AG09319 (cell line): ENCODE data around the gene PLCL2.

Source experiments
- DNase-seq: peaks from one replicate; pipeline ENCODE4 v3.0.0-alpha.2; 2010; ENCODE audit warnings: low read depth; ENCODE audit errors: extremely low read depth
- TF ChIP-seq, protein P1 (sequence below): IDR thresholded peaks from 2 replicates; pipeline ENCODE4 v1.5.1; 2011; ENCODE audit warnings: low read depth, mild to moderate bottlenecking, inconsistent platforms, low read length, moderate library complexity

Gene PLCL2

DNA sequence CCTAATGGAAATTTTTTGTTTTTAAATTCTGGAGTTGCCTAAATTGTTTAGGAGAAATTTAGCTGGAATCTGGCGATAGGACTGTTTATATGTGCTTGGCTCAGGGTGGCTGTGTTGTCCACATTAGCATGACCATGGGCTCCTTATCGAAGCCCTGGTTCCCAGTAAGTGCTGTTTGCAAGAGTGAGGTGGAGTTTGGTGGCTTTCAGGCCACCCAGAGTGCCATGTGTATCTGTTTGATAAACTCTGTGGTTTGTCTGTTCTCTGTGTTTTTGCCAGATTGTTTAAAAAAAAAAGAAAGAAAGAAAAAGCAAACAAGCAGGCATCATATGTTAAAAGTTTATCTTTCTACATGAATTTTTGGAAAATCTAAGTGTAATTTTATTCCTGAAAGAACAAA, 51.5 kb downstream of the PLCL2 start:
- no peak for DNase-seq
- TF ChIP-seq, protein P1, sequence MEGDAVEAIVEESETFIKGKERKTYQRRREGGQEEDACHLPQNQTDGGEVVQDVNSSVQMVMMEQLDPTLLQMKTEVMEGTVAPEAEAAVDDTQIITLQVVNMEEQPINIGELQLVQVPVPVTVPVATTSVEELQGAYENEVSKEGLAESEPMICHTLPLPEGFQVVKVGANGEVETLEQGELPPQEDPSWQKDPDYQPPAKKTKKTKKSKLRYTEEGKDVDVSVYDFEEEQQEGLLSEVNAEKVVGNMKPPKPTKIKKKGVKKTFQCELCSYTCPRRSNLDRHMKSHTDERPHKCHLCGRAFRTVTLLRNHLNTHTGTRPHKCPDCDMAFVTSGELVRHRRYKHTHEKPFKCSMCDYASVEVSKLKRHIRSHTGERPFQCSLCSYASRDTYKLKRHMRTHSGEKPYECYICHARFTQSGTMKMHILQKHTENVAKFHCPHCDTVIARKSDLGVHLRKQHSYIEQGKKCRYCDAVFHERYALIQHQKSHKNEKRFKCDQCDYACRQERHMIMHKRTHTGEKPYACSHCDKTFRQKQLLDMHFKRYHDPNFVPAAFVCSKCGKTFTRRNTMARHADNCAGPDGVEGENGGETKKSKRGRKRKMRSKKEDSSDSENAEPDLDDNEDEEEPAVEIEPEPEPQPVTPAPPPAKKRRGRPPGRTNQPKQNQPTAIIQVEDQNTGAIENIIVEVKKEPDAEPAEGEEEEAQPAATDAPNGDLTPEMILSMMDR, result no peak

DNA sequence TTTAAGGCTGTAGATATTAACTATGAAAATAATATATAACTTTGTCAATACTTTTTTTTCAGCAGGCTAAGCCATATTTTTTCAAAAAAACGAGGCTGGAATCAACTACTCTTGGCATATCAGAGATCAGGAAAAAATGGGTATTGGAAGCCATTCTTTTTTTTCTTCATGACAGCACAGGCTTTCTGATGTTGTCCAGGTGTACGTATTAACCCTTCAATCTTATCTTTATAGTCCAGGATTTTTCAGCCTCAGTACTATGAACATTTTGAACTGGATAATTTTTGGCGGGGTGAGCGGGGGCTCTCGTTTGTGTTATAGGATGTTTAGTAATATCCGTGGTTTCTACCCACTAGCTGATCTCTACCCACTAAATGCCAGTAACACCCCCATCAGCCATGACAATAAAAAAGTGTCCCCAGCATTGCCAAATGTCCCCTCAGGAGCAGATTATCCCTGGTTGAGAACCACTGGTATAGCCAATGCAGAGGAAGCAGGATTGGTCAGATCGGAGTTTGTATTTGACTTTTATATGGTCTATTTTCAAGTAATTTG, 52.0 kb downstream of the PLCL2 start:
- no peak for DNase-seq
- TF ChIP-seq, protein P1, result no peak

DNA sequence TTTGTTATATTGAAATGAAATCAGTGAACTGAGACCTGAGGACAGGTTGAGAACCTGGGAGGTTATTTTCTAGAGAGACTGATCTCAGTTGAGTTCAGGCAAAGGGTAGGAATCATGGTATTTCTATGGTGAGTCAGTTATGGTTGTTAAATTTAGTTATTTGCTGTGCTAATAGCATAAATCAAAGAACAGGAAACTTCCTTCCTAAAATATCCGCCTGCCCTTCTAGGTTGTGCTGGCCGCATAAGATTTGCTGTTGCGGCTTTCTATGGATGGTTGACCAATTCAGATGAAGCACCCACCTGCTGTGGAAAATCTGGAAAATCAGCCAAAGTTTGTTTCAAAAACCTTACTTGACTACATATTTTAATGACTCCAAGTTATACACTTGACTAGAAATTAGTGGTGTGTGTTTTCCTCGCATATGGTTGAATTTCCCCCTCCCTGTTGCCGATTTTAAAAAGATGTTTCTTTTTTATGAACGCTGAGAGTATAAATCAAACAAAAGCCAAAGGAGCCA, 52.6 kb downstream of the PLCL2 start:
- TF ChIP-seq, protein P1, result no peak
- no peak for DNase-seq

DNA sequence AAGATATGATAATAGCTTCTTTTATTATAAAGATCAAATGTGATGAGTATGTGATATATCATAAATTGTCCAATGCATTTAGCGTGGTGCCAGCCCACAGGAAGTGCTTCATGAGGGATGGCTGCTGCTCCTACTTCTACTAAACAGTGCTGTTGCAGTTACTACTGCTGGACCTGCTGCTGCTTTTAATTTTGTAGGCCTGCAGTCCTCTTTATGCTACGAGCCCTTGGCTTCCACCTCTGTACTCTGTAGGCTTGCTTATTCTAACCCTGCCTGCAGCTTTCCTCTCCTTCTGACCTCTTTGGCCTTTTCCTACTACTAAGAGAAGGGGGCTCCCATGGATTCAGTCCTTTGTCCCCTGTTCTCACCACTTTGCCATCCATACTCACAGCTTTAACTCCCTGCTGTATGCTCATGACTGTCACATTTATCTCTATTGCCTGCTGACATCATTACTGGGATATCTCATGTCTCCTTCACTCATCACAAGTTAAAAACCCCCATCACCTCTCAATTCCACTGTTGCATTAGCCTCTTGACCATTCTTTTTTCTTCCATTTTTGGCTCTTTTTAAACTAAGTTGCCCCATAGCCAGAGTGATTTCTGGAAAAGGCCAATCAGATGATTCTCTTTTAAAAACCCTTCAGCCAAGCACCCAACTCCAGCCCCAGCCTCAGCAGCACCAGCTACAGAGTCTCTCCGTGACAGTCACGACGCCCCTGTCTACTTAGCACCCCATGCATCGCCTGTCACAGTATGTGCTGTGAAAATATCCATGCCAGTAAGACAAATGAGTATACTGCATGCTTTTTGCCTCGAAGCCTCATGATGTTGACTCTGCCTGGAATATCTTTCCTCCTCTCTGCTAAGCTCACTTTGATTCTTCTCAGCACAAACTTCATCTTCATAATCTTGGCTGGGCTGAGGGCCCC, 56.3 kb downstream of the PLCL2 start:
- TF ChIP-seq, protein P1, result no peak
- DNase-seq, result no peak

DNA sequence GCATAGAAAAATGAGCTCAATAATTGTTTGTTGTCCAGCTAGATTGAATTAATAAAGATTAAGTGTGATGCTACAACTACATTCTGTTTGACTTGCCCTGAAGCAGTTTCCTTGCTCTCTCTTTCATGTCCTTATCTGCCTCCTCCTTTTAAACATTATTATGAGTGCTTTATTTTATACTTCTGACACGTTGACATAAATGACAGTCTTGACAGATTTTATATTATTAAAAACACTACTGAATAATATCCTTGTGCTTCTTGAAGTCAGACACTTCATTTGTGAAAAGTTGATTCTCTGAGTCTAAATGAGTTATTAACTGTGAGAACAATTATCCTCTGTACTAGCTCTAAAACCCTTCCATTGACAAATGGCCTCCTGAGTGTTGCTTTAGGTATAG, 58.2 kb downstream of the PLCL2 start:
- no peak for DNase-seq
- TF ChIP-seq, protein P1, result no peak

DNA sequence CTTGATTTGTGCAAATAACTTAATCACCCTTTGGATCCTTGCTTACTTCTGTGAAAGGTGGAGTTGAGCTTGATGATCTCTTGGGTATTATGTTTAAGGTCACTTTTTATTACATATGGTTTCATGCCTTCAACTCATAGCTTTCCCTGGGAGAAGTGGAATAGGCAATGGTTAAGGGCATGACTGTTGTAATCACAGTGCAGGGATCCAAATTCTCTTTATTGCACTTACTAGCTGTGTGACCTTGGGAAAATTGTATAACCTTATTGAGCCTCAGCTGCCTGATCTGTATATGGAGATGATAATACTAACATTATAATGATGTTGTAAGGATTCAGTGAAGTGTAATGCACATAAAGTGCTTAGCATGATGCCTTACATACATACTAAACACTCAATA, 59.1 kb downstream of the PLCL2 start:
- no peak for DNase-seq
- TF ChIP-seq, protein P1, result no peak

DNA sequence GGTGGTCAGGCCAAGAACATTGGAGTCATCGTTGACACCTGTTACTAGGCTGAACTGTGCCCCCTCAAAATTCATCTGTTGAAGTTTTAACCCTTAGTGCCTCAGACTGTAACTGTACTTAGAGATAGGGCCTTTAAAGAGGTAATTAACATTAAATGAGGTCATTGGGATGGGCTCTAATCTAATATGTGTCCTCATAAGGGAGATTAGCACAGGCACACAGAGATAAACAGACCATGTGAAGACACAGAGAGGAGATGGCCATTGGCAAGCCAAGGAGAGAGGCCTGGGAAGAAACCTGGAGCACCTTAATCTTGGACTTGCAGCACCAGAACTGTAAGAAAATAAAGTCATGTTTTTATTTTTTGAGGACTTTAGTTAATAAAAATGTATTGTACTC, 59.6 kb downstream of the PLCL2 start:
- TF ChIP-seq, protein P1, result no peak
- DNase-seq, result no peak
